KMS-11 (cell line): ENCODE measurements around the gene PTGS1.

Source experiments
- H2AFZ ChIP-seq: fragments of 200-600 bp; sonication (generic); 2 replicates; pipeline ENCODE4 v1.6.1; 2016; ENCODE audit warnings: antibody characterized with exemption, mixed run types, low read depth
- H3K27ac ChIP-seq: fragments of 200-600 bp; sonication (generic); 2 replicates; pipeline ENCODE4 v1.6.1; 2016; ENCODE audit warnings: mild to moderate bottlenecking, mixed run types
- H3K27me3 ChIP-seq: fragments of 200-600 bp; sonication (generic); 2 replicates; pipeline ENCODE4 v1.6.1; 2017; ENCODE audit warnings: mild to moderate bottlenecking, low read depth, mixed run types, moderate library complexity; ENCODE audit not compliant: insufficient read depth
- H3K36me3 ChIP-seq: fragments of 200-600 bp; sonication (generic); 2 replicates; pipeline ENCODE4 v1.6.1; 2017; ENCODE audit warnings: mild to moderate bottlenecking, mixed run types; ENCODE audit not compliant: insufficient read depth
- H3K4me1 ChIP-seq: fragments of 200-600 bp; sonication (generic); 2 replicates; pipeline ENCODE4 v1.6.1; 2016; ENCODE audit warnings: mild to moderate bottlenecking, low read depth, mixed run types; ENCODE audit not compliant: poor library complexity, severe bottlenecking
- H3K4me2 ChIP-seq: fragments of 200-600 bp; sonication (generic); 2 replicates; pipeline ENCODE4 v1.7.0; 2016; ENCODE audit warnings: mild to moderate bottlenecking, mixed run types
- H3K4me3 ChIP-seq: fragments of 200-600 bp; sonication (generic); IDR thresholded peaks from 2 replicates; pipeline ENCODE4 v1.6.1; 2017; ENCODE audit warnings: low read depth, low read length, mixed read lengths; ENCODE audit not compliant: insufficient read depth
- H3K79me2 ChIP-seq: fragments of 200-600 bp; sonication (generic); 2 replicates; pipeline ENCODE4 v1.6.1; 2016; ENCODE audit warnings: low read depth, mixed run types; ENCODE audit not compliant: insufficient read depth
- H3K9ac ChIP-seq: fragments of 200-600 bp; sonication (generic); 2 replicates; pipeline ENCODE4 v1.6.1; 2016; ENCODE audit warnings: mild to moderate bottlenecking, mixed run types
- H4K20me1 ChIP-seq: fragments of 200-600 bp; sonication (generic); 2 replicates; pipeline ENCODE4 v1.6.1; 2016; ENCODE audit warnings: mild to moderate bottlenecking, mixed run types; ENCODE audit not compliant: insufficient read depth
- TF ChIP-seq, protein P1 (sequence below): fragments of 200-600 bp; sonication (generic); conservative IDR thresholded peaks from 2 replicates; pipeline ENCODE4 v1.6.1; 2017; ENCODE audit warnings: low read depth, mild to moderate bottlenecking, antibody characterized with exemption, low read length, moderate library complexity, mixed read lengths

Gene PTGS1

DNA sequence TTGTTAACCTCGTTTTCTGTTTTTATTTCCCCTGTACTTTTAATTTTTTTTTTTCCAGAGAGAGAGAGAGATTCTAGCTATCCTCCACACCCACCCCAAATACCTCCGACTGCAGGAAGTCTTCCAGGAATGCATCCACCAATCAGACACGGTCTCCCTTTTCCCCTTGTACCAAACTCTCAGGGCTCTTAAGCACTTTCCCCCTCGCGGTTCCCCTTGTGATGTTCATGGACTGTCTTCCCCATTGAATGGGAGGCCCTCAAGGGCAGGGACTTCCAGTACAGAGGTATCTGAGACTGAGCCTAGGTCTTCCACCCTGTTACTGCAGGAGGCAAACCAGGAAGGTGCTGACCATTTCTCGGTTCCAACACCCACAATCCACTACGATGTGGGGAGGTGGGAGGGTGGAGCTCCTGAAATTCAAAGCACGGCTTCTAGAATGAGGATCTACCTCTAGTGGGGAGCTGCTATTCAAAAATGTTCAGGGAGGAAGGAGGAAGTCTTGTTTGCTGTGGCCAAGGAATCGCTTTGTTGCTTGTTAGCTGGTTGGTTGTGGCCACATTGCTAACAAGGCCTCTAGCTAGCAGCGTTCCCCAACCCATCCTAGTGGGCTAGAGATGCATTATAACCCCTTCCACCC lies 37.5 kb upstream of the PTGS1 start:
- Histone ChIP-seq H3K4me2 (no peak overlapping the region), H3K27me3 (no peaks in the 10 kb centered on the region), H3K27ac (no peak overlapping the region), H2AFZ (no peak overlapping the region), H4K20me1 (peaks cover 2% of the 10 kb centered on the region; the same call in 1 of the 2 replicates), H3K4me1 (peaks cover 13% of the 10 kb centered on the region), H3K36me3 (no peaks in the 10 kb centered on the region), H3K4me3 (no peak overlapping the region), H3K79me2 (no peaks in the 10 kb centered on the region), H3K9ac (no peak overlapping the region)
- TF ChIP-seq, protein P1, sequence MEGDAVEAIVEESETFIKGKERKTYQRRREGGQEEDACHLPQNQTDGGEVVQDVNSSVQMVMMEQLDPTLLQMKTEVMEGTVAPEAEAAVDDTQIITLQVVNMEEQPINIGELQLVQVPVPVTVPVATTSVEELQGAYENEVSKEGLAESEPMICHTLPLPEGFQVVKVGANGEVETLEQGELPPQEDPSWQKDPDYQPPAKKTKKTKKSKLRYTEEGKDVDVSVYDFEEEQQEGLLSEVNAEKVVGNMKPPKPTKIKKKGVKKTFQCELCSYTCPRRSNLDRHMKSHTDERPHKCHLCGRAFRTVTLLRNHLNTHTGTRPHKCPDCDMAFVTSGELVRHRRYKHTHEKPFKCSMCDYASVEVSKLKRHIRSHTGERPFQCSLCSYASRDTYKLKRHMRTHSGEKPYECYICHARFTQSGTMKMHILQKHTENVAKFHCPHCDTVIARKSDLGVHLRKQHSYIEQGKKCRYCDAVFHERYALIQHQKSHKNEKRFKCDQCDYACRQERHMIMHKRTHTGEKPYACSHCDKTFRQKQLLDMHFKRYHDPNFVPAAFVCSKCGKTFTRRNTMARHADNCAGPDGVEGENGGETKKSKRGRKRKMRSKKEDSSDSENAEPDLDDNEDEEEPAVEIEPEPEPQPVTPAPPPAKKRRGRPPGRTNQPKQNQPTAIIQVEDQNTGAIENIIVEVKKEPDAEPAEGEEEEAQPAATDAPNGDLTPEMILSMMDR = no peak

DNA sequence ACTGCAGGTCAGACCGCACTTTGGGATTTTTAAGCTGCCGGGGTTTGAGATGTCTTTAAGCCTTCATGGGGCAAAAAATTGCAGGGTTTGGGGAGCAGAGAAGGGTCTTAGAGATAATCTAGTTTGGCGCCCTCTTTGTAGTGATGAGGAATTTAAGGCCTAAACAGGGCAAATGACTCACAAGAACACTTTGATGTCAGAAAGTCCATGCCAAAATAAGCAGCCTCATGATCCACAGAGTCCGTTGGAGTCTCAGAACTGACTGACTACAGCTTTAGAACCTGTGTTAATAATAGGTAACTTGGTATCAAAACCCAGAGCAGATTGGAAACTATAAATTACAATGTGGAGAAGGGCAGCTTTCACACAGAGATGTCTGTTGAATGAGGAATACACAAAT lies 35.9 kb upstream of the PTGS1 start:
- H3K4me1 ChIP-seq = no peaks in the 10 kb centered on the region
- no peaks in the 10 kb centered on the region for H3K79me2 ChIP-seq
- H4K20me1 ChIP-seq = no peaks in the 10 kb centered on the region
- no peak overlapping the region for H3K9ac ChIP-seq
- no peaks in the 10 kb centered on the region for H3K27me3 ChIP-seq
- no peaks in the 10 kb centered on the region for H3K36me3 ChIP-seq
- no peak overlapping the region for H3K27ac ChIP-seq
- H3K4me2 ChIP-seq = no peak overlapping the region
- H3K4me3 ChIP-seq = no peak overlapping the region
- TF ChIP-seq, protein P1 = no peak
- no peak overlapping the region for H2AFZ ChIP-seq

DNA sequence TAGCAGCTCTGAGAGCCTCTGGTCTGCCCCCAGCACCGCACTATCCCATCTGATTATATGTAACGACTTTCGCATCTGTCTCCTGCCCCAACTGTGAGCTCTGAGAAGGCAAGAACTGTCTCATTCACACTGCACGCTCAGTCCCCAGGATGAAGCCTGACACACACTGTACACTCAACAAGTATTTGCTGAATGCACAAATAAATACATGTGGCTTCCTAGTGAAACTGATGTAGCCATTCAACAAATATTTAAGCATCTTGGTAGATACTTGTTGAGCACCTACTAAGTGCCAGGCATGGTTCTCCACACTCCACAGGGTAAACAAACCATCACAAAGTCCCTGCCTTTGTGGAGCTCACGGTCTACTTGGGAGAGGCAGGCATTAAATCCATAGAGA lies 34.6 kb upstream of the PTGS1 start:
- H2AFZ ChIP-seq = no peak overlapping the region

DNA sequence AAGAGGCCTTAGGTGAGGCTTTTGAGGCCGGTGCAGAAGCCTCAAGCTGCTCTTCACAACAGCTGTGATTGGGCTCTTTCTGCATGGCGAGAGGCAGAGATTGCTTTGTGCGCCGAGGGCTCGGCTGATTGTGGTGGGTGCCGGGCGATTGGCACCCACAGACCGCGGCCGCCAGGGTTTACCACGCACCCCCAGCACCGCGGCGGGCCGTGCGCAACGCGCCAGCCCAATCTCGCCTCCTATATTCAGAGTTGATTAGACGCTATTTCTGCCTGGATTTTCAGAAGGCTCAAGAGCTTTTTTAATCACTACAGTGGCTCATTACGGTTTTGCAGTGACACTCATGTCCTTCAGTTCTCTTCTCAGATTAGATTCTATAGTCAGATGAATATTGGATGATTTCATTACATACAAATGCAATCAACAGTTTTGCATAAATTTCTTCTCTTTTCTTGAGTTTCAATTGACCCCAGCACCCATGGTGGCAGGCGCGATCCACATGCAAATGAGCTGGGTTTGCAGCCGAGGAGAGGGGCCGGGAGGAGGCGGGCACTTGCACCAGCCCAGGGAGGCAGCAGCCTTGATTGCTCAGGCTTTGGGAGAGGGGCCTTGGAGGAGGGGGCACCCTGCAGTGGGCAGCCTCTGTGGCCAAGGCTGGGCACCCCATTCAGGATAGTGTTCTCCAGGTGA lies 33.8 kb upstream of the PTGS1 start:
- Histone ChIP-seq H3K36me3 (no peaks in the 10 kb centered on the region), H3K4me1 (no peaks in the 10 kb centered on the region), H3K4me3 (no peak overlapping the region), H3K79me2 (no peaks in the 10 kb centered on the region), H2AFZ (no peak overlapping the region), H3K27me3 (no peaks in the 10 kb centered on the region), H3K9ac (no peak overlapping the region), H3K4me2 (no peak overlapping the region), H4K20me1 (no peaks in the 10 kb centered on the region), H3K27ac (no peak overlapping the region)
- TF ChIP-seq, protein P1 = no peak

More for the DNA sequence above, 34.6 kb upstream of the PTGS1 start:
- H3K9ac ChIP-seq = no peak overlapping the region
- no peaks in the 10 kb centered on the region for H3K27me3 ChIP-seq
- no peaks in the 10 kb centered on the region for H3K4me1 ChIP-seq
- H4K20me1 ChIP-seq = no peaks in the 10 kb centered on the region
- no peak overlapping the region for H3K4me3 ChIP-seq
- H3K27ac ChIP-seq = no peak overlapping the region
- H3K4me2 ChIP-seq = no peak overlapping the region
- TF ChIP-seq, protein P1 = no peak
- H3K36me3 ChIP-seq = no peaks in the 10 kb centered on the region
- H3K79me2 ChIP-seq = no peaks in the 10 kb centered on the region
